ENCODE measurements around the gene BAZ2B.

- TF ChIP-seq CTCF (IDR thresholded peaks at IDR 0.05) (no peak), POLR2A (IDR thresholded peaks at IDR 0.05) (no peak)
Measured at GRCh38 chr2:159317392-159318088, 298.8 kb downstream of the BAZ2B start.
